H9 (cell line): Measurements from ENCODE around the gene ALKBH8. TPM values are rescaled to one million over a fixed set of nuclear protein-coding genes. Genes with fewer than 3 reads are reported as not detected.

Experiments
- DNase-seq: peaks from one replicate; pipeline ENCODE4 v3.0.0-alpha.2; 2017
- H2AFZ ChIP-seq: one replicate; pipeline ENCODE4 v1.6.1; 2013; ENCODE audit warnings: mild to moderate bottlenecking, low read length, control low read depth, moderate library complexity
- H2AK5ac ChIP-seq: 2 replicates; pipeline ENCODE4 v1.6.1; 2013; ENCODE audit warnings: low read length, control low read depth, mixed read lengths; ENCODE audit not compliant: insufficient read length
- H2BK120ac ChIP-seq: one replicate; pipeline ENCODE4 v1.6.1; 2013; ENCODE audit warnings: low read depth, mild to moderate bottlenecking, low read length, control low read depth, inconsistent platforms; ENCODE audit not compliant: poor library complexity, severe bottlenecking
- H2BK12ac ChIP-seq: 2 replicates; pipeline ENCODE4 v1.6.1; 2013; ENCODE audit warnings: low read length, control low read depth, mixed read lengths, low read depth; ENCODE audit not compliant: insufficient read length
- H2BK15ac ChIP-seq: 2 replicates; pipeline ENCODE4 v1.6.1; 2013; ENCODE audit warnings: low read depth, low read length, control low read depth
- H2BK20ac ChIP-seq: one replicate; pipeline ENCODE4 v1.6.1; 2013; ENCODE audit warnings: low read depth, mild to moderate bottlenecking, low read length, control low read depth, inconsistent platforms; ENCODE audit not compliant: poor library complexity, severe bottlenecking
- H2BK5ac ChIP-seq: 2 replicates; pipeline ENCODE4 v1.6.1; 2013; ENCODE audit warnings: low read length, control low read depth, mixed read lengths; ENCODE audit not compliant: insufficient read length
- H3K14ac ChIP-seq: 2 replicates; pipeline ENCODE4 v1.6.1; 2013; ENCODE audit warnings: low read length, control low read depth; ENCODE audit not compliant: insufficient read depth
- H3K18ac ChIP-seq: 2 replicates; pipeline ENCODE4 v1.6.1; 2013; ENCODE audit warnings: low read depth, mild to moderate bottlenecking, mixed read lengths, low read length, control low read depth; ENCODE audit not compliant: insufficient read length
- H3K23ac ChIP-seq: 2 replicates; pipeline ENCODE4 v1.6.1; 2013; ENCODE audit warnings: low read length, control low read depth, mixed read lengths, low read depth; ENCODE audit not compliant: insufficient read length
- H3K23me2 ChIP-seq: 2 replicates; pipeline ENCODE4 v1.6.1; 2013; ENCODE audit warnings: low read depth, mild to moderate bottlenecking, mixed read lengths, low read length, control low read depth; ENCODE audit not compliant: insufficient read length, poor library complexity, severe bottlenecking
- H3K27ac ChIP-seq: 2 replicates; pipeline ENCODE4 v1.5.1; 2013; ENCODE audit warnings: low read length, control low read depth, mixed read lengths, low read depth; ENCODE audit not compliant: insufficient read length
- H3K27me3 ChIP-seq: 2 replicates; pipeline ENCODE4 v1.6.1; 2013; ENCODE audit warnings: low read length, control low read depth, inconsistent platforms; ENCODE audit not compliant: insufficient read depth
- H3K4ac ChIP-seq: 2 replicates; pipeline ENCODE4 v1.6.1; 2013; ENCODE audit warnings: low read depth, mild to moderate bottlenecking, control low read depth, inconsistent platforms, low read length, moderate library complexity
- H3K4me1 ChIP-seq: 2 replicates; pipeline ENCODE4 v1.6.1; 2013; ENCODE audit warnings: low read length, control low read depth, inconsistent platforms; ENCODE audit not compliant: insufficient read depth
- H3K4me2 ChIP-seq: 2 replicates; pipeline ENCODE4 v1.6.1; 2013; ENCODE audit warnings: low read length, control low read depth, mixed read lengths; ENCODE audit not compliant: insufficient read length, insufficient read depth
- H3K56ac ChIP-seq: 2 replicates; pipeline ENCODE4 v1.6.1; 2013; ENCODE audit warnings: low read depth, mild to moderate bottlenecking, mixed read lengths, low read length, control low read depth; ENCODE audit not compliant: insufficient read length
- H3K79me1 ChIP-seq: 2 replicates; pipeline ENCODE4 v1.6.1; 2013; ENCODE audit warnings: low read depth, mild to moderate bottlenecking, moderate library complexity, low read length, control low read depth, inconsistent platforms; ENCODE audit not compliant: insufficient read depth, poor library complexity, severe bottlenecking
- H3K79me2 ChIP-seq: 2 replicates; pipeline ENCODE4 v1.6.1; 2013; ENCODE audit warnings: low read length, control low read depth, inconsistent platforms; ENCODE audit not compliant: insufficient read depth
- H3K9ac ChIP-seq: 2 replicates; pipeline ENCODE4 v1.6.1; 2013; ENCODE audit warnings: low read length, control low read depth, mixed read lengths; ENCODE audit not compliant: insufficient read length; ENCODE audit errors: extremely low read depth
- H3K9me3 ChIP-seq: one replicate; pipeline ENCODE4 v1.6.1; 2013; ENCODE audit warnings: low read depth, low read length, inconsistent platforms; ENCODE audit not compliant: control insufficient read depth
- H3T11ph ChIP-seq: one replicate; pipeline ENCODE4 v1.6.1; 2013; ENCODE audit warnings: mild to moderate bottlenecking, low read length, control low read depth, inconsistent platforms
- H4K20me1 ChIP-seq: one replicate; pipeline ENCODE4 v1.6.1; 2013; ENCODE audit not compliant: control insufficient read depth, insufficient read length, insufficient read depth
- H4K5ac ChIP-seq: 2 replicates; pipeline ENCODE4 v1.6.1; 2013; ENCODE audit warnings: low read depth, mild to moderate bottlenecking, mixed read lengths, low read length, control low read depth; ENCODE audit not compliant: insufficient read length
- H4K8ac ChIP-seq: replicated peaks from 2 replicates; pipeline ENCODE4 v1.6.1; 2013; ENCODE audit warnings: low read length, control low read depth, mixed read lengths, low read depth; ENCODE audit not compliant: insufficient read length
- H4K91ac ChIP-seq: 2 replicates; pipeline ENCODE4 v1.6.1; 2013; ENCODE audit warnings: low read depth, mild to moderate bottlenecking, moderate library complexity, mixed read lengths, low read length, control low read depth; ENCODE audit not compliant: insufficient read length
- H3K27ac Mint-ChIP-seq, 3 experiments: 2 replicates in 2 of 3; 3 replicates in 1 of 3; pipeline ENCODE4 v1.8.0; 2020 to 2021; ENCODE audit warnings: mixed read lengths in 3 of 3, mild to moderate bottlenecking in 1 of 3, moderate library complexity in 1 of 3
- H3K27me3 Mint-ChIP-seq: 2 replicates; pipeline ENCODE4 v1.8.0; 2021; ENCODE audit warnings: low read depth, mild to moderate bottlenecking, moderate library complexity, mixed read lengths
- H3K36me3 Mint-ChIP-seq, 3 experiments: 2 replicates in 2 of 3; 3 replicates in 1 of 3; pipeline ENCODE4 v1.8.0; 2020 to 2021; ENCODE audit warnings: low read depth in 3 of 3, mixed read lengths in 3 of 3; ENCODE audit not compliant: insufficient read depth in 1 of 3
- H3K4me1 Mint-ChIP-seq, 2 experiments: 2 replicates each; pipeline ENCODE4 v1.8.0; 2020; ENCODE audit warnings: mixed read lengths in 2 of 2
- H3K4me3 Mint-ChIP-seq, 2 experiments: 2 replicates in 1 of 2; 3 replicates in 1 of 2; pipeline ENCODE4 v1.8.0; 2020 to 2021; ENCODE audit warnings: mild to moderate bottlenecking in 2 of 2, mixed read lengths in 2 of 2, moderate library complexity in 1 of 2
- H3K9me3 Mint-ChIP-seq, 2 experiments: 2 replicates in 1 of 2; 3 replicates in 1 of 2; pipeline ENCODE4 v1.8.0; 2020; ENCODE audit warnings: mild to moderate bottlenecking in 2 of 2, mixed read lengths in 2 of 2, moderate library complexity in 1 of 2
- CTCF ChIP-seq: fragments of 200-600 bp; sonication (generic); conservative IDR thresholded peaks from 3 replicates; pipeline ENCODE4 v1.8.0; 2021; ENCODE audit warnings: antibody characterized with exemption, mild to moderate bottlenecking
- WGBS: extraction: QIAGEN DNeasy Blood & Tissue Kit; methylation state at CpG from one replicate; pipeline ENCODE4 v1.1.7; 2013; ENCODE audit warnings: missing lambda C conversion rate, low lambda C conversion rate, mixed read lengths; ENCODE audit not compliant: insufficient read length; ENCODE audit errors: extremely low coverage; 5-methylcytosine and 5-hydroxymethylcytosine counted together
- total RNA-seq: library from RNA; stranded (reverse); gene quantifications from 2 replicates; pipeline ENCODE4 v1.2.1, GENCODE V29; 2021

Gene ALKBH8
- total RNA-seq, 1 experiment from 2014 or later: 12.7 TPM

GRCh38 chr11:107592231-107592590, 26.7 kb upstream of the ALKBH8 start:
- Histone ChIP-seq H3K9ac (no peak overlapping the region), H3K27me3 (peaks cover 32% of the 10 kb centered on the region)
- WGBS: no CpG with 5 or more reads among the region's 6 CpGs

More at GRCh38 chr11:107592231-107592590, 26.7 kb upstream of the ALKBH8 start:
- Histone ChIP-seq H3K79me2 (no peaks in the 10 kb centered on the region), H2BK12ac (no peak overlapping the region), H3K4me1 (peaks cover 7% of the 10 kb centered on the region; the same call in 1 of the 2 replicates), H3K27ac (no peak overlapping the region), H2BK20ac (no peak overlapping the region), H2BK120ac (no peak overlapping the region), H3K18ac (no peak overlapping the region), H2AFZ (no peak overlapping the region), H3K23ac (no peak overlapping the region), H3K23me2 (peaks cover 21% of the 10 kb centered on the region), H3K9me3 (no peaks in the 10 kb centered on the region), H3K4ac (no peak overlapping the region), H3K4me2 (peak overlapping the region; percentile 73), H2BK15ac (no peak overlapping the region), H3K56ac (no peak overlapping the region), H4K5ac (no peak overlapping the region), H4K8ac (no peak overlapping the region), H3K14ac (no peak overlapping the region), H2BK5ac (no peak overlapping the region), H4K91ac (no peak overlapping the region), H3K79me1 (no peaks in the 10 kb centered on the region), H4K20me1 (no peaks in the 10 kb centered on the region), H2AK5ac (no peak overlapping the region), H3T11ph (no peak overlapping the region)
- H3K9me3 Mint-ChIP-seq: no peaks in the 10 kb centered on the region
- H3K4me1 Mint-ChIP-seq: peaks cover 28 to 36% of the 10 kb centered on the region in 2 experiments
- DNase-seq: no peak
- no peak for TF ChIP-seq CTCF
- no peaks in the 10 kb centered on the region for H3K36me3 Mint-ChIP-seq
- H3K27ac Mint-ChIP-seq: no peak overlapping the region
- H3K4me3 Mint-ChIP-seq: peak overlapping the region; percentile 65 to 90
- H3K27me3 Mint-ChIP-seq: peaks cover 81% of the 10 kb centered on the region
